ENCODE data around the gene NRAP.

DNA sequence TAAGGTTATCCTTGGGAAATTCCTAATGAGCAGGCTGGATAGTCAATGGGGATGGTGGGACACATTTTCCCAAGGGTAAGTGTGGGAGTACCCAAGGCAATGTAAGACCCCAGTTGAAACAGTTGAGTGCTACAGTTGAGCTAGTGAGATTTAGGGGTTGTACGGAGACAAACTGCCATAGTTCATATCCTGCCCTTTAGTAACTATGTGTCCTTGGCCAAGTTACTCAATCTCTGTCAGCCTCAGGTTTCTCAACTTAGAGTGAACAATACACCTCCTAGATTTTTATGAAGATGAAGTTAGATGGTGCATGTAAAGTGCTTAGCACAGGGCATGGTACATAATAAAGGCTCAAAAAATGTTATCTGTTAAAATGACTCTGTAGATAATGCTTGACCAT is 90.5 kb downstream of the NRAP start:
- no peak for TF ChIP-seq ETV6 (conservative IDR thresholded peaks at IDR 0.05 in 1 of 2, IDR thresholded peaks at IDR 0.05 in 1 of 2; ENCODE audit: borderline replicate concordance in 1 of 2, low read depth in 1 of 2)
- TF ChIP-seq, protein P1, sequence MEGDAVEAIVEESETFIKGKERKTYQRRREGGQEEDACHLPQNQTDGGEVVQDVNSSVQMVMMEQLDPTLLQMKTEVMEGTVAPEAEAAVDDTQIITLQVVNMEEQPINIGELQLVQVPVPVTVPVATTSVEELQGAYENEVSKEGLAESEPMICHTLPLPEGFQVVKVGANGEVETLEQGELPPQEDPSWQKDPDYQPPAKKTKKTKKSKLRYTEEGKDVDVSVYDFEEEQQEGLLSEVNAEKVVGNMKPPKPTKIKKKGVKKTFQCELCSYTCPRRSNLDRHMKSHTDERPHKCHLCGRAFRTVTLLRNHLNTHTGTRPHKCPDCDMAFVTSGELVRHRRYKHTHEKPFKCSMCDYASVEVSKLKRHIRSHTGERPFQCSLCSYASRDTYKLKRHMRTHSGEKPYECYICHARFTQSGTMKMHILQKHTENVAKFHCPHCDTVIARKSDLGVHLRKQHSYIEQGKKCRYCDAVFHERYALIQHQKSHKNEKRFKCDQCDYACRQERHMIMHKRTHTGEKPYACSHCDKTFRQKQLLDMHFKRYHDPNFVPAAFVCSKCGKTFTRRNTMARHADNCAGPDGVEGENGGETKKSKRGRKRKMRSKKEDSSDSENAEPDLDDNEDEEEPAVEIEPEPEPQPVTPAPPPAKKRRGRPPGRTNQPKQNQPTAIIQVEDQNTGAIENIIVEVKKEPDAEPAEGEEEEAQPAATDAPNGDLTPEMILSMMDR (IDR thresholded peaks at IDR 0.05 in 2 of 3, conservative IDR thresholded peaks at IDR 0.05 in 1 of 3; ENCODE audit: control insufficient read depth in 2 of 3, extremely low read depth in 1 of 3, insufficient read depth in 1 of 3, low read depth in 3 of 3, low read length in 3 of 3): no peak

Data from GM12878 (cell line).